Erythroblast (primary cell): Measurements from ENCODE around the gene EDC3.

Experiments
- GATA1 ChIP-seq: IDR thresholded peaks from 2 replicates; pipeline ENCODE4 v1.6.1; 2011; ENCODE audit warnings: low read depth, mild to moderate bottlenecking, control low read depth, low read length, moderate library complexity
- POLR2A ChIP-seq: IDR thresholded peaks from 2 replicates; pipeline ENCODE4 v1.6.1; 2011; ENCODE audit warnings: mild to moderate bottlenecking, low read length

DNA sequence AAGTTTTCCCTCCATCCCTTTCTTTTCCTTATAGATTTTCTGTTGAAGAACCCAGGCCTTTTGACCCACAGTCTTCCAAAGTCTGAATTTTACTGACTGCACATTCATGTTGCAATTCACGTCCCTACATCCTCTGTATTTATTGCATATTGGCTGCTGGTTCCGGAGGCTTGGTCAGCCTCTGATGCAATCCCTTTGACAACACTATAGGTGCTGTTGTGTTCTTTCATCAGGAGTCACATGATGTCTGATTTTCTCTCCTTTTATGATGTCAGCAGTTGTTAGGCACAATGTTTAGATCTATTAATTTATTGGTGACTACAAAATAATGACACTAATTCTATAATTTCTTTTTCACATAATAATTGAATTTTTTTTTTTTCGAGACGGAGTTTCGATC lies 20.8 kb upstream of the EDC3 start:
- TF ChIP-seq POLR2A, result no peak
- TF ChIP-seq GATA1, result no peak
